ENCODE measurements around the gene MAEL. TPM values are rescaled to one million over a fixed set of nuclear protein-coding genes. Genes with fewer than 3 reads are reported as not detected.

MAEL gene
- total and polyA plus RNA-seq, 2 donors from 2014 or later, result 0.54 to 2.2 TPM

GRCh38 chr1:167059809-167060107 is 70.7 kb downstream of the MAEL start:
- H3K9me3 ChIP-seq (ENCODE audit: control insufficient read depth in 2 of 3, insufficient read depth in 1 of 3, low read length in 3 of 3), result no peaks in the 10 kb centered on the region
- no peaks in the 10 kb centered on the region for H3K4me1 ChIP-seq (ENCODE audit: control insufficient read depth in 2 of 3, insufficient read depth in 2 of 3, low read depth in 1 of 3, low read length in 3 of 3)
- no peak overlapping the region for H3K9ac ChIP-seq (ENCODE audit: low read length in 3 of 3)
- intact Hi-C loops (cut with DNase I), result loop anchor here (10.0 kb wide), 2 partner anchors 145 to 385 kb away; no protein-coding TSS in a partner anchor
- no peak for TF ChIP-seq CTCF (IDR thresholded peaks at IDR 0.05; ENCODE audit: borderline replicate concordance, extremely low read depth, insufficient read depth)
- no peaks in the 10 kb centered on the region for H3K27me3 ChIP-seq (ENCODE audit: control insufficient read depth, insufficient read depth, low read length)
- no peak for DNase-seq
- FAIRE-seq, result no peak
- H3K4me3 ChIP-seq (ENCODE audit: low read length in 3 of 3), result no peak overlapping the region
- H3K27ac ChIP-seq (ENCODE audit: low read depth in 2 of 2, low read length in 2 of 2), result no peak overlapping the region
- H3K36me3 ChIP-seq (ENCODE audit: control insufficient read depth in 2 of 3, insufficient read depth in 3 of 3, low read length in 3 of 3), result no peaks in the 10 kb centered on the region

GRCh38 chr1:167060141-167061072 is 71.3 kb downstream of the MAEL start:
- no peak for DNase-seq
- Histone ChIP-seq H3K4me1 (ENCODE audit: control insufficient read depth in 2 of 3, insufficient read depth in 2 of 3, low read depth in 1 of 3, low read length in 3 of 3) (no peaks in the 10 kb centered on the region), H3K9ac (ENCODE audit: low read length in 3 of 3) (no peak overlapping the region), H3K27ac (ENCODE audit: low read depth in 2 of 2, low read length in 2 of 2) (no peak overlapping the region), H3K27me3 (ENCODE audit: control insufficient read depth, insufficient read depth, low read length) (no peaks in the 10 kb centered on the region), H3K9me3 (ENCODE audit: control insufficient read depth in 2 of 3, insufficient read depth in 1 of 3, low read length in 3 of 3) (no peaks in the 10 kb centered on the region), H3K36me3 (ENCODE audit: control insufficient read depth in 2 of 3, insufficient read depth in 3 of 3, low read length in 3 of 3) (no peaks in the 10 kb centered on the region), H3K4me3 (ENCODE audit: low read length in 3 of 3) (no peak overlapping the region)
- intact Hi-C loops (cut with DNase I), result loop anchor here (10.0 kb wide), 1 partner anchor 384 kb away; no protein-coding TSS in a partner anchor
- FAIRE-seq, result no peak
- peak; percentile 34 for TF ChIP-seq CTCF (IDR thresholded peaks at IDR 0.05; ENCODE audit: borderline replicate concordance, extremely low read depth, insufficient read depth)

GRCh38 chr1:167061073-167061464 is 72.0 kb downstream of the MAEL start:
- H3K4me1 ChIP-seq (ENCODE audit: control insufficient read depth in 2 of 3, insufficient read depth in 2 of 3, low read depth in 1 of 3, low read length in 3 of 3), result no peaks in the 10 kb centered on the region
- H3K27ac ChIP-seq (ENCODE audit: low read depth in 2 of 2, low read length in 2 of 2), result no peak overlapping the region
- no peaks in the 10 kb centered on the region for H3K9me3 ChIP-seq (ENCODE audit: control insufficient read depth in 2 of 3, insufficient read depth in 1 of 3, low read length in 3 of 3)
- no peaks in the 10 kb centered on the region for H3K27me3 ChIP-seq (ENCODE audit: control insufficient read depth, insufficient read depth, low read length)
- TF ChIP-seq CTCF (IDR thresholded peaks at IDR 0.05; ENCODE audit: borderline replicate concordance, extremely low read depth, insufficient read depth), result no peak
- no peak overlapping the region for H3K9ac ChIP-seq (ENCODE audit: low read length in 3 of 3)
- FAIRE-seq (no peak), DNase-seq (no peak)
- intact Hi-C loops (cut with DNase I), result loop anchor here (10.0 kb wide), 1 partner anchor 384 kb away; no protein-coding TSS in a partner anchor
- no peaks in the 10 kb centered on the region for H3K36me3 ChIP-seq (ENCODE audit: control insufficient read depth in 2 of 3, insufficient read depth in 3 of 3, low read length in 3 of 3)
- no peak overlapping the region for H3K4me3 ChIP-seq (ENCODE audit: low read length in 3 of 3)
